Peyer's patch (tissue), 4 donors: ENCODE data around the gene SVOPL. TPM values are rescaled to one million over a fixed set of nuclear protein-coding genes. Genes with fewer than 3 reads are reported as not detected.

ENCODE experiments used
- DNase-seq, 3 donors: peaks; one replicate each; pipeline ENCODE4 v3.0.0-alpha.2; 2017 to 2019
- H3K27ac ChIP-seq, 4 donors: fragments of 200-600 bp; sonication (generic); one replicate each; pipeline ENCODE4 v1.5.1; 2016 to 2019
- H3K27me3 ChIP-seq, 2 donors: fragments of 200-600 bp; sonication (generic); one replicate each; pipeline ENCODE4 v1.5.1; 2019
- H3K36me3 ChIP-seq, 3 donors: fragments of 200-600 bp; sonication (generic); one replicate each; pipeline ENCODE4 v1.5.1; 2016 to 2019
- H3K4me1 ChIP-seq, 4 donors: fragments of 200-600 bp; sonication (generic); one replicate each; pipeline ENCODE4 v1.5.1; 2016 to 2019
- H3K4me3 ChIP-seq, 4 donors: fragments of 200-600 bp; sonication (generic); 1 replicate in 3 of 4; 2 replicates in 1 of 4; pipeline ENCODE4 v1.5.1; 2016 to 2019; ENCODE audit warnings: mild to moderate bottlenecking in 1 of 4
- H3K9me3 ChIP-seq, 4 donors: fragments of 200-600 bp; sonication (generic); one replicate each; pipeline ENCODE4 v1.5.1; 2016 to 2019; ENCODE audit warnings: mild to moderate bottlenecking in 1 of 4
- POLR2A ChIP-seq, 2 donors: fragments of 450-650 bp; IDR thresholded peaks; one replicate each; pipeline ENCODE4 v1.5.1; 2017; ENCODE audit warnings: antibody characterized with exemption in 2 of 2, mild to moderate bottlenecking in 2 of 2, moderate library complexity in 2 of 2
- total RNA-seq, 4 donors: library from RNA; depleted of rRNA; stranded (reverse); fragments of >200 nt; gene quantifications; one replicate each; pipeline ENCODE4 v1.1.0, GENCODE V29; 2016
- TF ChIP-seq, protein P1 (sequence below), 6 experiments: fragments of 450-650 bp in 4 of 6; fragments of 200-600 bp in 2 of 6; sonication (generic) in 1 of 6; IDR thresholded peaks; one replicate each; pipeline ENCODE4 v1.5.1; 2017 to 2019; ENCODE audit warnings: antibody characterized with exemption in 6 of 6, mild to moderate bottlenecking in 3 of 6, moderate library complexity in 1 of 6

SVOPL gene
- total RNA-seq, 4 donors from 2014 or later: 0.40 TPM; not detected in 3

DNA sequence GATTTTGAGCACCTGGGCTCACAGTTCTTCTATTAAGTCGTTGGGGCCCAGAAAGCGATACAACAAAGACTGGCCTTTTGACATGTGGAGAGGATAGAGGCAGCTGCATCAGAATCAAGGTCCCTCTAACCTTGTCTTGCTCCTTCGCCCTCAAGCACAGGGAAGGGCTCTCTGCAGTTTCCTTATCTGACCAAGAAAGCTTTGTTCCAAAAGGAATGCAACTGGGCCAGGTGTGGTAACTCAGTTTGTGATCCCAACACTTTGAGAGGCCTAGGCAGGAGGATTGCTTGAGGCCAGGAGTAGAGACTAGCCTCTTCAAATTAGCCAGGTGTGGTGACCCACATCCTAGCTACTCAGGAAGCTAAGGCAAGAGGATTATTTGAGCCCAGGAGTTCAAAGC is 32.2 kb downstream of the SVOPL start:
- no peak overlapping the region for H3K27ac ChIP-seq
- DNase-seq: no peak

GRCh38 chr7:138668229-138668596 is 32.9 kb downstream of the SVOPL start:
- no peak for DNase-seq
- H3K27me3 ChIP-seq: no peaks in the 10 kb centered on the region
- H3K4me3 ChIP-seq: no peak overlapping the region
- H3K36me3 ChIP-seq: no peaks in the 10 kb centered on the region
- no peak overlapping the region for H3K27ac ChIP-seq
- no peaks in the 10 kb centered on the region for H3K4me1 ChIP-seq
- no peaks in the 10 kb centered on the region for H3K9me3 ChIP-seq
- TF ChIP-seq POLR2A (IDR thresholded peaks at IDR 0.05): no peak
- TF ChIP-seq, protein P1, sequence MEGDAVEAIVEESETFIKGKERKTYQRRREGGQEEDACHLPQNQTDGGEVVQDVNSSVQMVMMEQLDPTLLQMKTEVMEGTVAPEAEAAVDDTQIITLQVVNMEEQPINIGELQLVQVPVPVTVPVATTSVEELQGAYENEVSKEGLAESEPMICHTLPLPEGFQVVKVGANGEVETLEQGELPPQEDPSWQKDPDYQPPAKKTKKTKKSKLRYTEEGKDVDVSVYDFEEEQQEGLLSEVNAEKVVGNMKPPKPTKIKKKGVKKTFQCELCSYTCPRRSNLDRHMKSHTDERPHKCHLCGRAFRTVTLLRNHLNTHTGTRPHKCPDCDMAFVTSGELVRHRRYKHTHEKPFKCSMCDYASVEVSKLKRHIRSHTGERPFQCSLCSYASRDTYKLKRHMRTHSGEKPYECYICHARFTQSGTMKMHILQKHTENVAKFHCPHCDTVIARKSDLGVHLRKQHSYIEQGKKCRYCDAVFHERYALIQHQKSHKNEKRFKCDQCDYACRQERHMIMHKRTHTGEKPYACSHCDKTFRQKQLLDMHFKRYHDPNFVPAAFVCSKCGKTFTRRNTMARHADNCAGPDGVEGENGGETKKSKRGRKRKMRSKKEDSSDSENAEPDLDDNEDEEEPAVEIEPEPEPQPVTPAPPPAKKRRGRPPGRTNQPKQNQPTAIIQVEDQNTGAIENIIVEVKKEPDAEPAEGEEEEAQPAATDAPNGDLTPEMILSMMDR (IDR thresholded peaks at IDR 0.05): no peak

More for the DNA sequence above, 32.2 kb downstream of the SVOPL start:
- Histone ChIP-seq H3K36me3 (no peaks in the 10 kb centered on the region), H3K27me3 (no peaks in the 10 kb centered on the region), H3K9me3 (no peaks in the 10 kb centered on the region), H3K4me3 (no peak overlapping the region), H3K4me1 (no peaks in the 10 kb centered on the region)
- TF ChIP-seq, protein P1 (IDR thresholded peaks at IDR 0.05): no peak
- no peak for TF ChIP-seq POLR2A (IDR thresholded peaks at IDR 0.05)

GRCh38 chr7:138667535-138668228 is 33.5 kb downstream of the SVOPL start:
- Histone ChIP-seq H3K9me3 (no peaks in the 10 kb centered on the region), H3K27me3 (no peaks in the 10 kb centered on the region), H3K36me3 (no peaks in the 10 kb centered on the region), H3K27ac (no peak overlapping the region), H3K4me3 (no peak overlapping the region), H3K4me1 (no peaks in the 10 kb centered on the region)
- TF ChIP-seq POLR2A (IDR thresholded peaks at IDR 0.05): no peak
- TF ChIP-seq, protein P1 (IDR thresholded peaks at IDR 0.05): no peak
- no peak for DNase-seq

DNA sequence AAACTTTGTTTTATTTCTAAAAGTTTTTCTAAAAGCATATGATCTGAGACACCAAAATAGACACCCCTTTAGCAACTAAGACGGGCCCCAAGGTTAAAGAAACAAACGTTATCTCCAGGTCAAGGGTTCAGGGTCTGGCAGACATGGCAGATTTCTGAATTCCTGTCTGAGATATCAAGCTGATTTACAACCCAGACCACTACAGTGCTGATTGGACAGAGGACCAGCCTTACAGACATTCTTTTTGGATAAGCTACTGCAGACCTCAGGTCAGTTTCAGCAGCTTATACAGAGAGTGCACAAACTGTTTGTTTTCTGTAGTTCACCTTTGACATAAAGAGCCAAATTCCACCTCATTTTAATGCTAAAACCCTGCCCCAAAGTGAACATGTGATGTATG is 34.8 kb downstream of the SVOPL start:
- no peaks in the 10 kb centered on the region for H3K27me3 ChIP-seq
- no peak overlapping the region for H3K27ac ChIP-seq
- H3K36me3 ChIP-seq: no peaks in the 10 kb centered on the region
- no peak for DNase-seq
- H3K4me3 ChIP-seq: no peak overlapping the region
- no peak for TF ChIP-seq POLR2A (IDR thresholded peaks at IDR 0.05)
- TF ChIP-seq, protein P1 (IDR thresholded peaks at IDR 0.05): no peak
- no peaks in the 10 kb centered on the region for H3K9me3 ChIP-seq
- no peaks in the 10 kb centered on the region for H3K4me1 ChIP-seq

DNA sequence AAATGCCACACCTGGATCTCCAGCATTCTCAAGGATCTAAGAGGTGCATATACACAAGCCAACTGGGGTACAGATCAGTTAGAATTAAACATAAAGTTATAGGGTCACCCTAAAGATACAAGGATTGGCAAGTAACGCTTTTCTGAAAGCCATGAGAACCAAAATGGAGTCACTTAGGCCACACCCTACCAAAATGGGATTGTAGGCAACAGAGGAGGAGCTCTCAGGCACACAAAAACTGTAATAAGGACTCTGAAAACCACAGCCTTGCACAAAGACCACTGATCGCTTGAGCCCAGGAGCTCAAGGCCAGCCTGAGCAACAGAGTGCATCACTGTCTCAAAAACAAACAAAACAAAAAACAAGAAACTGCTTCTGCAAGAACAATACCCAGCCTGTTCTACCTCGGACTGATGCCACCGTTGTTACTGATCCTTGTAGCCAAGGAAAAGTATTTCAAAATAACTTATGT is 35.5 kb downstream of the SVOPL start:
- DNase-seq: no peak
- H3K4me1 ChIP-seq: no peaks in the 10 kb centered on the region
- no peaks in the 10 kb centered on the region for H3K27me3 ChIP-seq
- no peak overlapping the region for H3K4me3 ChIP-seq
- TF ChIP-seq POLR2A (IDR thresholded peaks at IDR 0.05): no peak
- TF ChIP-seq, protein P1 (IDR thresholded peaks at IDR 0.05): no peak
- no peaks in the 10 kb centered on the region for H3K36me3 ChIP-seq
- no peaks in the 10 kb centered on the region for H3K9me3 ChIP-seq
- no peak overlapping the region for H3K27ac ChIP-seq
